ENCODE measurements around the gene VTI1A.

GRCh38 chr10:112491144-112491543 lies 44.1 kb downstream of the VTI1A start:
- no peak for TF ChIP-seq POLR2A (IDR thresholded peaks at IDR 0.05; ENCODE audit: low read length)
- TF ChIP-seq GATA1 (IDR thresholded peaks at IDR 0.05; ENCODE audit: low read depth, low read length): no peak

Measured in erythroblast (primary cell).